Measurements from ENCODE around the gene TM9SF3.

DNA sequence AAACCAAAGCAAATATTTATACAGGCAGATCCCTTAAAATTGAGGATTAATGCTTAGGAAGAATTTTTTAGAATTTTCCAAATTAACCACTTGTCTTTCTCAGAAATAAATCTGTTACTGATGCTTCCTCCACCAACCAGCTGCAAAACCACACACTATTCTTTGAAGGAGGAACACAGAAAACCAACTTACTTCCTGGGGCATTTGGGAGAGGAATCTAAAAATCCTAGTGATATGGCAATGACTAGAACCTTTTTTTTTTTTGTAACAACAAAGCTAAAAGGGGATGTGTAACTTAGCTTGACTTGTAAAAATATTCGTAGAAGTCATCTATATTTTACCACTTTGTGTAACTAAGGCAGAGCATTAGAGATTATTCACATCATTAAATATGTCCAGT is 5.1 kb upstream of the TM9SF3 start:
- TF ChIP-seq, protein P1, sequence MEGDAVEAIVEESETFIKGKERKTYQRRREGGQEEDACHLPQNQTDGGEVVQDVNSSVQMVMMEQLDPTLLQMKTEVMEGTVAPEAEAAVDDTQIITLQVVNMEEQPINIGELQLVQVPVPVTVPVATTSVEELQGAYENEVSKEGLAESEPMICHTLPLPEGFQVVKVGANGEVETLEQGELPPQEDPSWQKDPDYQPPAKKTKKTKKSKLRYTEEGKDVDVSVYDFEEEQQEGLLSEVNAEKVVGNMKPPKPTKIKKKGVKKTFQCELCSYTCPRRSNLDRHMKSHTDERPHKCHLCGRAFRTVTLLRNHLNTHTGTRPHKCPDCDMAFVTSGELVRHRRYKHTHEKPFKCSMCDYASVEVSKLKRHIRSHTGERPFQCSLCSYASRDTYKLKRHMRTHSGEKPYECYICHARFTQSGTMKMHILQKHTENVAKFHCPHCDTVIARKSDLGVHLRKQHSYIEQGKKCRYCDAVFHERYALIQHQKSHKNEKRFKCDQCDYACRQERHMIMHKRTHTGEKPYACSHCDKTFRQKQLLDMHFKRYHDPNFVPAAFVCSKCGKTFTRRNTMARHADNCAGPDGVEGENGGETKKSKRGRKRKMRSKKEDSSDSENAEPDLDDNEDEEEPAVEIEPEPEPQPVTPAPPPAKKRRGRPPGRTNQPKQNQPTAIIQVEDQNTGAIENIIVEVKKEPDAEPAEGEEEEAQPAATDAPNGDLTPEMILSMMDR (IDR thresholded peaks at IDR 0.05; ENCODE audit: insufficient read depth, low read length, poor library complexity, severe bottlenecking), result no peak
- TF ChIP-seq EZH2phosphoT487 (conservative IDR thresholded peaks at IDR 0.05; ENCODE audit: low read length), result no peak
